HG03469 (cell line): ENCODE data around the gene VPS13D.
"Not testable (repeated sequence)": the region's sequence is repeated elsewhere in the genome, so short reads cannot be mapped to it uniquely, and the experiment has no call there.

Experiments used
- ATAC-seq: cut with Tn5 transposase; IDR thresholded peaks from one replicate; pipeline ENCODE4 v1.9.1; 2021; ENCODE audit warnings: mild to moderate bottlenecking, moderate library complexity, moderate number of reproducible peaks; ENCODE audit not compliant: unreplicated experiment

The VPS13D gene

GRCh38 chr1:12359359-12360133, 129.7 kb downstream of the VPS13D start:
- no peak for ATAC-seq

- ATAC-seq: no peak
Observed at GRCh38 chr1:12368646-12369045, 138.8 kb downstream of the VPS13D start.

- no peak for ATAC-seq
Observed at GRCh38 chr1:12369258-12369657, 139.4 kb downstream of the VPS13D start.

- ATAC-seq: no peak
Observed at GRCh38 chr1:12370333-12370975, 140.6 kb downstream of the VPS13D start.

- no peak for ATAC-seq
Observed at GRCh38 chr1:12371053-12371452, 141.2 kb downstream of the VPS13D start.

GRCh38 chr1:12372180-12372579, 142.3 kb downstream of the VPS13D start:
- no peak for ATAC-seq

- no peak for ATAC-seq
Observed at GRCh38 chr1:12372761-12373160, 142.9 kb downstream of the VPS13D start.

- no peak for ATAC-seq
Observed at GRCh38 chr1:12375133-12375829, 145.5 kb downstream of the VPS13D start.

GRCh38 chr1:12376236-12377045, 146.6 kb downstream of the VPS13D start:
- ATAC-seq: no peak

GRCh38 chr1:12380326-12381249, 150.8 kb downstream of the VPS13D start:
- no peak for ATAC-seq

GRCh38 chr1:12383001-12383400, 153.2 kb downstream of the VPS13D start:
- ATAC-seq: no peak

GRCh38 chr1:12383786-12384185, 154.0 kb downstream of the VPS13D start:
- no peak for ATAC-seq

GRCh38 chr1:12384836-12385456, 155.1 kb downstream of the VPS13D start:
- ATAC-seq: no peak

- ATAC-seq: no peak
Observed at GRCh38 chr1:12386130-12386529, 156.3 kb downstream of the VPS13D start.

GRCh38 chr1:12387641-12388040, 157.8 kb downstream of the VPS13D start:
- ATAC-seq: no peak

GRCh38 chr1:12390296-12390695, 160.5 kb downstream of the VPS13D start:
- ATAC-seq: not testable (repeated sequence)

- no peak for ATAC-seq
Observed at GRCh38 chr1:12397462-12398450, 167.9 kb downstream of the VPS13D start.

GRCh38 chr1:12398479-12398878, 168.6 kb downstream of the VPS13D start:
- ATAC-seq: no peak
